Neural cell (in vitro differentiated cells): ENCODE results near the gene USP46. TPM values are rescaled to one million over a fixed set of nuclear protein-coding genes. Genes with fewer than 3 reads are reported as not detected.

Source experiments
- H2AFZ ChIP-seq: fragments of 200-600, 300-800 bp; sonication (generic), shearing (Covaris generic); 2 replicates; pipeline ENCODE4 v1.6.0; 2014; ENCODE audit warnings: low read depth, mild to moderate bottlenecking, antibody characterized with exemption, low read length, moderate library complexity
- H3F3A ChIP-seq: fragments of 200-600 bp; shearing (Covaris generic); 2 replicates; pipeline ENCODE4 v1.6.1; 2016; ENCODE audit warnings: mild to moderate bottlenecking, moderate library complexity, mixed read lengths, antibody characterized with exemption, low read length; ENCODE audit not compliant: insufficient read depth, poor library complexity, severe bottlenecking
- H3K27ac ChIP-seq: fragments of 200-600, 300-800 bp; sonication (generic), shearing (Covaris generic); 2 replicates; pipeline ENCODE4 v1.5.1; 2014; ENCODE audit warnings: mild to moderate bottlenecking, low read length, moderate library complexity
- H3K27me3 ChIP-seq: fragments of 300-800, 200-600 bp; sonication (generic), shearing (Covaris generic); 2 replicates; pipeline ENCODE4 v1.6.0; 2014; ENCODE audit warnings: mild to moderate bottlenecking, low read depth, low read length, moderate library complexity; ENCODE audit not compliant: insufficient read depth
- H3K36me3 ChIP-seq: fragments of 300-800, 200-600 bp; sonication (generic), shearing (Covaris generic); 2 replicates; pipeline ENCODE4 v1.5.1; 2014; ENCODE audit warnings: mild to moderate bottlenecking, antibody characterized with exemption, low read length, moderate library complexity; ENCODE audit not compliant: insufficient read depth
- H3K4me2 ChIP-seq: fragments of 300-800, 200-600 bp; sonication (generic), shearing (Covaris generic); 2 replicates; pipeline ENCODE4 v1.6.0; 2014; ENCODE audit warnings: mild to moderate bottlenecking, low read length
- H3K4me3 ChIP-seq: fragments of 300-800, 200-600 bp; sonication (generic), shearing (Covaris generic); 2 replicates; pipeline ENCODE4 v1.5.1; 2014; ENCODE audit warnings: mild to moderate bottlenecking, low read length, moderate library complexity
- H3K79me2 ChIP-seq: fragments of 200-600 bp; shearing (Covaris generic); replicated peaks from 2 replicates; pipeline ENCODE4 v1.6.0; 2014; ENCODE audit warnings: mild to moderate bottlenecking, low read length, moderate library complexity; ENCODE audit not compliant: insufficient read depth
- H3K9ac ChIP-seq: fragments of 300-800, 200-600 bp; sonication (generic), shearing (Covaris generic); 2 replicates; pipeline ENCODE4 v1.6.1; 2016; ENCODE audit warnings: mild to moderate bottlenecking, low read length, mixed read lengths
- H3K9me2 ChIP-seq: fragments of 200-600 bp; shearing (Covaris generic); 2 replicates; pipeline ENCODE4 v1.6.1; 2016; ENCODE audit warnings: mild to moderate bottlenecking, low read length, mixed read lengths; ENCODE audit not compliant: insufficient read depth
- H3K9me3 ChIP-seq: fragments of 200-600, 300-800 bp; sonication (generic), shearing (Covaris generic); 2 replicates; pipeline ENCODE4 v1.6.1; 2016; ENCODE audit warnings: mild to moderate bottlenecking, mixed run types, low read length, moderate library complexity, mixed read lengths
- H4K20me1 ChIP-seq: fragments of 200-600 bp; shearing (Covaris generic); 2 replicates; pipeline ENCODE4 v1.6.1; 2016; ENCODE audit warnings: mild to moderate bottlenecking, mixed run types; ENCODE audit not compliant: insufficient read depth
- CTCF ChIP-seq: fragments of 450-650 bp; IDR thresholded peaks from 2 replicates; pipeline ENCODE4 v1.5.1; 2014; ENCODE audit warnings: antibody characterized with exemption, mild to moderate bottlenecking, moderate library complexity; ENCODE audit not compliant: poor library complexity, severe bottlenecking
- EP300 ChIP-seq: fragments of 450-650 bp; conservative IDR thresholded peaks from 2 replicates; pipeline ENCODE4 v1.6.1; 2014; ENCODE audit warnings: antibody characterized with exemption, mild to moderate bottlenecking, moderate library complexity; ENCODE audit not compliant: poor library complexity, severe bottlenecking
- EZH2 ChIP-seq: fragments of 200-600, 300-800 bp; shearing (Covaris generic), sonication (generic); IDR thresholded peaks from 2 replicates; pipeline ENCODE4 v1.6.1; 2014; ENCODE audit warnings: antibody characterized with exemption, low read length, borderline replicate concordance, mild to moderate bottlenecking; ENCODE audit not compliant: insufficient read depth, poor library complexity, severe bottlenecking
- MXI1 ChIP-seq: fragments of 450-650 bp; conservative IDR thresholded peaks from 2 replicates; pipeline ENCODE4 v1.6.1; 2014; ENCODE audit warnings: antibody characterized with exemption, mild to moderate bottlenecking; ENCODE audit not compliant: poor library complexity, severe bottlenecking
- POLR2AphosphoS5 ChIP-seq: IDR thresholded peaks from 2 replicates; pipeline ENCODE4 v1.6.1; 2012
- RAD21 ChIP-seq: fragments of 450-650 bp; conservative IDR thresholded peaks from 2 replicates; pipeline ENCODE4 v1.6.1; 2014; ENCODE audit warnings: antibody characterized with exemption, mild to moderate bottlenecking, moderate library complexity
- REST ChIP-seq: IDR thresholded peaks from 2 replicates; pipeline ENCODE4 v1.6.1; 2012; ENCODE audit warnings: borderline replicate concordance
- SMC3 ChIP-seq: fragments of 450-650 bp; conservative IDR thresholded peaks from 2 replicates; pipeline ENCODE4 v1.6.1; 2014; ENCODE audit warnings: antibody characterized with exemption, mild to moderate bottlenecking, moderate library complexity; ENCODE audit not compliant: poor library complexity
- TAF1 ChIP-seq: IDR thresholded peaks from 2 replicates; pipeline ENCODE4 v1.6.1; 2012; ENCODE audit warnings: low read depth
- polyA plus RNA-seq: library from polyadenylated mRNA; depleted of rRNA; stranded (reverse); fragments of >200 nt; gene quantifications from 2 replicates; pipeline ENCODE4 v1.2.3, GENCODE V29; 2014

The USP46 gene
- polyA plus RNA-seq, 1 donor from 2014 or later, result 14.1 TPM

DNA sequence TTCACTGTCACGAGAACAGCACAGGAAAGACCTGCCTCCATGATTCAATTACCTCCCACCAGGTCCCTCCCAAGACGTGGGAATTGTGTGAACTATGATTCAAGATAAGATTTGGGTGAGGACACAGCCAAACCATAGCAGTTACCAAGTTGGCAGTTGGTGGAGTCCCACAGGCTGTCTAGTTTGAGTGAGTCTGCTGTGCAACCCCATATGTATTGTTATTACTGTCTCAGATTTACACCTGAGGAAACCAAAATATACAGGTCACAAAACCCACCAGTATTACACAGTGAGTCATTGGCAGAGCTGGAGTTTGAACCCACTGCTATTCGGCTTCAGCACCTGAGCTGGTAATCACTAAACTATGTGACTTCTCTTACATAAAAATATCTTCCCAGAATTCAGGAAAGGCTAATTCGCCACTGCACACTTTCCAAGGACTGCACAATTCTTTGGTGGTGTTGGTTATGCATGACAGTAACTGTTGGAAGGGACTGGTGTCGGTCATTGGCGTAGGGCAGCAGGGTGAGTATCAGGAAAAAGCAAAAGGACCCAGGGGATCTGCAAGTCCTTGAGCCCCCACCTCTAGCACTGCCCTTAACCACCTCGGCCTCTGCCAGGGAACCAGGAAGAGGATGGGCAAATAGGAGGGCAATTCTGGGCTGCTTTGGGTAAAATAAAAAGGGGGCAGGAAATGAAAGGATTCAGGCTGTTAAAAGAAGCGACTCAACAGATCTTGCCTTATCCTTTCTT is 110.1 kb downstream of the USP46 start:
- H3K27ac ChIP-seq, result no peak overlapping the region
- no peak for TF ChIP-seq TAF1
- H3K79me2 ChIP-seq, result no peaks in the 10 kb centered on the region
- no peaks in the 10 kb centered on the region for H3F3A ChIP-seq
- H3K9me2 ChIP-seq, result no peaks in the 10 kb centered on the region
- no peak overlapping the region for H2AFZ ChIP-seq
- H3K4me3 ChIP-seq, result no peak overlapping the region
- H3K27me3 ChIP-seq, result no peaks in the 10 kb centered on the region
- no peak overlapping the region for H3K4me2 ChIP-seq
- no peak overlapping the region for H3K9ac ChIP-seq
- no peaks in the 10 kb centered on the region for H4K20me1 ChIP-seq
- no peaks in the 10 kb centered on the region for H3K36me3 ChIP-seq
- no peaks in the 10 kb centered on the region for H3K9me3 ChIP-seq

DNA sequence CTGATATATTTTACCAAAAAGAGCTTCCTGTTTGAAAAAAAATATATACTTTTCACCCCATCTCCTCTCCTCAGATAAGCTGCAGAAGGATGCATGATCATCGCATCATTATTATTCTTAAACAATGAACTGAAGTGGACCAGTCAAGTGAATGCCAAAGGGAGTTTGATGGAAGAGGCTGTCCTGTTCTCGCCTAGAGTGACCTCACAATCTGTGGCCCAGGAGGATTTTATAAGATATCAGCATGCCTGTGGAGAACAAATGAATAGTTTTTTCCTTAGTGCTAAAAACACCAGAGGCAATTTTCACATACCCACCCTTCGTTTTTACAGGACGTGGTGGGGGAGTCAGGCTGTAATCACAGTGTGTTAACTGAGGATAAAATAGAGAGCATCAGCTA is 112.7 kb downstream of the USP46 start:
- Histone ChIP-seq H3K79me2 (no peaks in the 10 kb centered on the region), H3K4me3 (no peak overlapping the region), H2AFZ (no peak overlapping the region), H3K9me3 (no peaks in the 10 kb centered on the region), H3K36me3 (no peaks in the 10 kb centered on the region), H3K9me2 (no peaks in the 10 kb centered on the region), H3K27me3 (no peaks in the 10 kb centered on the region), H3K4me2 (no peak overlapping the region), H3F3A (no peaks in the 10 kb centered on the region), H3K9ac (no peak overlapping the region), H4K20me1 (no peaks in the 10 kb centered on the region), H3K27ac (no peak overlapping the region)
- no peak for TF ChIP-seq CTCF
- TF ChIP-seq EP300, result no peak
- TF ChIP-seq RAD21, result no peak
- TF ChIP-seq TAF1, result no peak
- no peak for TF ChIP-seq EZH2
- TF ChIP-seq MXI1, result no peak
- no peak for TF ChIP-seq REST
- no peak for TF ChIP-seq SMC3
- no peak for TF ChIP-seq POLR2AphosphoS5
